G401 (cell line): ENCODE measurements around the gene CPT2. TPM values are rescaled to one million over a fixed set of nuclear protein-coding genes. Genes with fewer than 3 reads are reported as not detected.
A peak's percentile ranks its signal among the peaks of the same experiment; 100 is the strongest.

Experiments
- DNase-seq: peaks from one replicate; pipeline ENCODE4 v3.0.0-alpha.2; 2015; ENCODE audit warnings: low spot score
- in situ Hi-C: cut with HindIII; loops from 2 replicates; pipeline ENCODE4 v1.10.0; 2016; ENCODE audit warnings: low sequenced_read_pairs, mixed read lengths
- total RNA-seq: library from RNA; depleted of rRNA; stranded (reverse); fragments of >200 nt; shearing (Covaris generic); gene quantifications from 2 replicates; pipeline ENCODE4 v1.2.3, GENCODE V29; 2014; rRNA removed

Gene CPT2
- 47.9 and 53.3 TPM in 2 replicates for total RNA-seq

DNA sequence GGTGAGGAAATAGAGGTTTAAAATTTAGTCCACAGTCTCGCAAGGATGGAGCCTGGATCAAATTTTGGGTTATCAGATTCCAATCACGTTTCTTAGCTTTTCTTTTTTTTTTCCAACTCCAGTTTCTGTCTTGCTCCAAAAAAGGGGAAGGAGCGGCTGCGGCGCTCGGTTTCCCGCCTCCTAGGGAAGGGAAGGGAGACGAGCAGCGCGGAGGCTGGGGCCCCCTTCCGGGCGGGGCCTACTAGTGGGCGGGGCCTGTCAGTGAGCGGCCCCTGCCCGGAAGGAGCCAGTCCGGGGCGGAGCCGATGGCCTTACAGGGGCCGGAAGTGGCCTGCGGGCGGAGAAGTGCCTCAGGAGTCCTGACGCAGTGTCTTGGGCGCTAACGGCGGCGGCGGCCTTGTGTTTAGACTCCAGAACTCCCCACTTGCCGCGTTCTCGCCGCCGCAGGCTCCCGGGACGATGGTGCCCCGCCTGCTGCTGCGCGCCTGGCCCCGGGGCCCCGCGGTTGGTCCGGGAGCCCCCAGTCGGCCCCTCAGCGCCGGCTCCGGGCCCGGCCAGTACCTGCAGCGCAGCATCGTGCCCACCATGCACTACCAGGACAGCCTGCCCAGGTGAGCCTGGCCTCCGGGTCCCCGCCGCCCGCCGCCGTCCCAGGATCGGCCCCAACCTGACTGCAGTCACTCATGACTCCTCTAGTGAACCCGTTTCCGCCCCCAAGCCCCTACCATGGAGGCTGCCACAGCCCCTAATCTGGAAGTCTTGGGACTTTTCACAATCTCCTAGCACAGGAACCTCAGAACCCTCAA lies at the start of gene CPT2:
Gene CPT2 (plus strand): TSS at position 340 of the 806 bp plus-strand sequence. CDS start 120 bp downstream, at position 460.
- peak; percentile 96 for DNase-seq
- in situ Hi-C loops: no loop called here

DNA sequence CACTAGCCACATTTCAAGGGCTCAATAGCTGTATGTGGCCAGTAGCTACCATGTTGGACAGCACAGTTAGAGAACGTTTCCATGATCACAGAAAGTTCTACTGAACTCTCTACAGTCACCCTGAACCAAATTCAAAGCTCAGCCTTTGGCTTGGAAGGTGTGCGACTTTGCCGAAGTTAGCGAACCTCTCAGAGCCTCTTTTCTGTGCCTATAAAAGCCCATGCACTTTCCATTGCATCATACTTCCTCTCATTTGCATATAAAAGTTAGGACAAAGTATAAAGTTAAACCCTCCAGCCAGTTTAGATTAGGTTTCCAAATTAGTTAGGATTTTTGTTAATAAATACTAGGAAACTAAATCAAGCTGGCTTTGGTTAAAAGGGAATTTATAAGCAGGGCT lies 49.5 kb upstream of the CPT2 start:
- in situ Hi-C loops: no loop called here
- no peak for DNase-seq

- no peak for DNase-seq
- in situ Hi-C loops: no loop called here
These were observed 48.5 kb upstream of the CPT2 start for GRCh38 chr1:53148123-53148522.

- no peak for DNase-seq
- in situ Hi-C loops: no loop called here
These were observed 42.9 kb upstream of the CPT2 start for GRCh38 chr1:53153752-53154151.

GRCh38 chr1:53154859-53155438 lies 41.7 kb upstream of the CPT2 start:
- in situ Hi-C loops: no loop called here
- DNase-seq: no peak

- in situ Hi-C loops: no loop called here
- no peak for DNase-seq
These were observed 41.1 kb upstream of the CPT2 start for GRCh38 chr1:53155534-53155933.

- in situ Hi-C loops: no loop called here
- DNase-seq: no peak
These were observed 40.7 kb upstream of the CPT2 start for GRCh38 chr1:53155945-53156344.

GRCh38 chr1:53156783-53157182 lies 39.8 kb upstream of the CPT2 start:
- DNase-seq: no peak
- in situ Hi-C loops: no loop called here

DNA sequence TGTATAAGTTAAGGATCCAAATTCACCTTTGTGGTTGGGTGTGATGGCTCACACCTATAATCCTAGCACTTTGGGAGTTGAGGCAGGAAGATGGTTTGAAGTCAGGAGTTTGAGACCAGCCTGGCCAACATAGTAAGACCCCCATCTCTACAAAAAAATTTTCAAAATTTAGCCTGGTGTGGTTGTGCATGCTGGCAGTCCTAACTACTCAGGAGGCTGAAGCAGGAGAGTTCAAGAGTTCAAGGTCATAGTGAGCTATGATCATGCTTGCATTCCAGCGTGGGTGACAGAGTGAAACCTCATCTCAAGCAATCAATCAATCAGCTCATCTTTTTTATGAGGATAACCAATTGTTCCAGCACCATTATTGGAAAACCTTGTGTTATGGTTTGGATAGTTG lies 37.7 kb upstream of the CPT2 start:
- DNase-seq: no peak
- in situ Hi-C loops: no loop called here

DNA sequence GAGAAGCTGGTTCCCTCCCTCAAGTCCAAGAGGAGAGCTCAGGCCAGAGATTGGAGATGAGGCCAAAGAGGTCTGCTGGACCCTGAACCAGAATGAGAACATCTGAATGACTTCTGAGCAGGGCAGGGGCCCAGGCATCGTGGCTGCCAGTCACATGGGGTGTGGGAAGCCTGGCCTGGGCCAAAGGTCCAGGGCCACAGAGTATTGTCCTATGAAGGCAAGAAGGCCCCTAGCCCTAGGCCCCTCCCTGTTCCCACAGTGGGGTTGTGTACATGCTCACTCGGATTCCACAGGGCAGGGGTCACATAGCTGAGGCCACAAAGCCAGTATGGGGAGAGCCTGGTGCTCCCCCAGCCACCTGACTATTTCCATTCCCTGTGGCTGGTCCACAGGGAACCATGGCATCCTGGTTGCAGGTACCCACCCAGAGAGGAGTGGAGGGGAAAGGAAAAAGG lies 35.7 kb upstream of the CPT2 start:
- in situ Hi-C loops: no loop called here

DNA sequence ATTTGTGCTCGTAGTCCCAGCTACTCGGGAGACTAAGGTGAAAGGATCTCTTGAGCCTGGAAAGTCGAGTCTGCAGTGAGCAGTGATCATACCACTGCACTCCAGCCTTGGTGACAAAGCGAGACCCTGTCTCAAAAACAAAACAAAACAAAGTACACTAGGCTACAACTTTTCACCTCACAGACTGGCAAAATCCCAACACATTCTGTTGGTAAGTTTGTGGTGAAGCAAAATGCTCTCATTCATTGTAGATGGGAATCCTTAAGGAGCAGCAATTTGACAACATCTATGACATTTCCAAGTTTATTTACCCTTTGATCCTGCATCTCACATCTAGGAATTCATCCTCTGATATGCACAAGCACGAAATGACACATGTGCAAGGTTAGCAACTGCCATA lies 34.0 kb upstream of the CPT2 start:
- DNase-seq: no peak
- in situ Hi-C loops: no loop called here

More for the DNA sequence above, 35.7 kb upstream of the CPT2 start:
- DNase-seq: no peak

GRCh38 chr1:53163291-53163768 lies 33.3 kb upstream of the CPT2 start:
- no peak for DNase-seq
- in situ Hi-C loops: no loop called here

- DNase-seq: no peak
- in situ Hi-C loops: no loop called here
These were observed 31.1 kb upstream of the CPT2 start for GRCh38 chr1:53165408-53165961.

- DNase-seq: no peak
- in situ Hi-C loops: no loop called here
These were observed 30.3 kb upstream of the CPT2 start for GRCh38 chr1:53166366-53166765.

GRCh38 chr1:53166912-53167311 lies 29.7 kb upstream of the CPT2 start:
- no peak for DNase-seq
- in situ Hi-C loops: no loop called here

GRCh38 chr1:53172426-53173128 lies 24.0 kb upstream of the CPT2 start:
- in situ Hi-C loops: no loop called here
- peak; percentile 74 for DNase-seq

DNA sequence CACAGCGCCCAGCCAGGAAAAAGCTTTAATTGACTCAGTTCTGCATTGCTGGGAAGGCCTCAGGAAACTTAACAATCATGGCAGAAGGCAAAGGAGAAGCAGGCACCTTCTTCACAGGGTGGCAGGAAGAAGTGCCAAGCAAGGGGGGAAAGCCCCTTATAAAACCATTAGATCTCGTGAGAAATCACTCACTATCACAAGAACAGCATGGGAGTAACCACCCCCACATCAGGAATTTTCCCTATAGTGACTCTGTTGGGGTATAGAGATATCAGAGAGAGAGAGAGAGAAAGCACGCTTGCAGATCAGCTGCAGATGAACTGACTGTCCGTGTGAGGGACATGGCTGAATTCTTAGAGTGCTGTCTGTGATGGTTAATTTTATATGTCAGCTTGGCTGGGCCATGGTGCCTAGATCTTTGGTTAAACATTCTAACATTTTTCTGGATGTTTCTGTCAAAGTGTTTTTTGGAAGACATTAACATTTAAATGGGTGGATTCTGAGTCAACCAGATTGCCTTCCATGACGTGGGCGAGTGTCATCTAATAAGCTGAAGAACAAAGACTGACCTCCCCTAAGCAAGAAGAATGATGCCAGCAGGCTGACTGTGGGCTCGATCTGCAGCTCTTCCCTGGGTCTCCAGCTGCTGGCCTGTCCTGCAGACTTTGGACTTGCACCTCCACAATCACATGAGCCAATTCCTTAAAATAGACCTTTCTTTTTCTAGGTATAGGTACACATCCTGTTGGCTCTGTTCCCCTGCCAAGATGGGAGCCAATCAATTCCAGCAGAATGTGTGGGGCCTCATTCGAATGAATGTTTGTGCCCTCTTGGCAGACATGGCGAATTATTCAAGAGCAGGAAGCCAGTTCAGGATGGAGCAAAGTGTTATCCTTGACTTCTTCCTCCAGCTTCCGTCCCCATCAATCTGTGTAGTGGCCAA lies 21.4 kb upstream of the CPT2 start:
- in situ Hi-C loops: no loop called here
- DNase-seq: no peak

DNA sequence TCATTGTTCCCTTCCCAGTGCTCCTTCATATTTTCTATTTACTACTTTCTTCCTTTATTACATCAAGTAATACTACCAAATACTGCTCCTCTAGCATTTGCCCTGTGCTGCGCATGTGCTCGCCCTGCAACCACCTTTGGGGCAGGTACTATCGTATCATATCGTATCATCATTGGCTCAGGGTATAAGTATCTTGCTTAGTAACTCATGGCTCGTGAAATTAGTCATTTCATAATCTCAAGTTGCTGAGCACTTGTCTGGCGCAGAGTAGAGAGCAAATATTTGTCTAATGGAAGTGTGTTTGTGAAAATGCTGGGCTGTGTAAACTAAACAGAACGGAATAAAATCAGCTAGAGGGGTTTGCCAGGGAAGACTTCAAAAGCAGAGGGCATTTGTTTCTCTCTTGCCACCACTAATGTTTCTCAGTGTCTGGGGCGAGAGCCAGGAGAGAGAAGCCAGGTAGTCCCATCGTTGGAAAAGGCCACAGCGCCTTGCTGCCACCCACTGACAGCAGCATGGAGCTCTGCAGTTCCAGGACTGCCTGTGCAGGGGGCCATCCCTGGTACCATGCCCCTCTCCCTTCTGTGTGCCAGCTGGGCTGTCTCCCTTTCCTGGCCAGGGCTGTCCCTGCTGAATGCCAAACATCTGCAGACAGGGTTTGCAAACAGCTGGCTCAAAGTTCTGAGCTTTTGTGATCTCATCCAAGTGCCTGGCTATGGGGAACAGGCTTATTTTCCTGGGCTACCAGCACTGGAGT lies 20.0 kb upstream of the CPT2 start:
- peak; percentile 36 for DNase-seq
- in situ Hi-C loops: no loop called here
